ENCODE results near the gene RPP14.

The RPP14 gene

GRCh38 chr3:58305882-58306711 lies at the start of gene RPP14, which contains the start of gene HTD2:
TSS of gene RPP14 (plus strand) at chr3:58306245. CDS start at chr3:58310330, 4,085 bp downstream.
TSS of gene HTD2 (plus strand) at chr3:58306520. CDS start at chr3:58317614, 11,094 bp downstream.
- DNase-seq (ENCODE audit: low read depth, low spot score), result peak; percentile 98
- H3K4me3 ChIP-seq (ENCODE audit: low read depth, low read length), result peak within 1 kb of the TSS; percentile 76
- TF ChIP-seq CTCF (IDR thresholded peaks at IDR 0.05; ENCODE audit: low read depth, low read length), result peak; percentile 98
- in situ Hi-C loops (cut with HindIII; ENCODE audit: low sequenced_read_pairs), result no loop called here

GRCh38 chr3:58256511-58256910 lies 49.5 kb upstream of the RPP14 start:
- no peak for TF ChIP-seq CTCF (IDR thresholded peaks at IDR 0.05; ENCODE audit: low read depth, low read length)
- H3K4me3 ChIP-seq (ENCODE audit: low read depth, low read length), result no peak overlapping the region
- DNase-seq (ENCODE audit: low read depth, low spot score), result no peak

GRCh38 chr3:58258392-58259055 lies 47.5 kb upstream of the RPP14 start:
- no peak overlapping the region for H3K4me3 ChIP-seq (ENCODE audit: low read depth, low read length)

More at GRCh38 chr3:58256511-58256910, 49.5 kb upstream of the RPP14 start:
- in situ Hi-C loops (cut with HindIII; ENCODE audit: low sequenced_read_pairs), result no loop called here

GRCh38 chr3:58260261-58260731 lies 45.7 kb upstream of the RPP14 start:
- no peak overlapping the region for H3K4me3 ChIP-seq (ENCODE audit: low read depth, low read length)
- DNase-seq (ENCODE audit: low read depth, low spot score), result peak; percentile 84
- TF ChIP-seq CTCF (IDR thresholded peaks at IDR 0.05; ENCODE audit: low read depth, low read length), result no peak
- in situ Hi-C loops (cut with HindIII; ENCODE audit: low sequenced_read_pairs), result no loop called here

More at GRCh38 chr3:58258392-58259055, 47.5 kb upstream of the RPP14 start:
- DNase-seq (ENCODE audit: low read depth, low spot score), result no peak
- in situ Hi-C loops (cut with HindIII; ENCODE audit: low sequenced_read_pairs), result no loop called here
- TF ChIP-seq CTCF (IDR thresholded peaks at IDR 0.05; ENCODE audit: low read depth, low read length), result no peak

- DNase-seq (ENCODE audit: low read depth, low spot score), result peak; percentile 76
- no peak for TF ChIP-seq CTCF (IDR thresholded peaks at IDR 0.05; ENCODE audit: low read depth, low read length)
- no peak overlapping the region for H3K4me3 ChIP-seq (ENCODE audit: low read depth, low read length)
- in situ Hi-C loops (cut with HindIII; ENCODE audit: low sequenced_read_pairs), result no loop called here
Measured at GRCh38 chr3:58260733-58261132, 45.3 kb upstream of the RPP14 start.

GRCh38 chr3:58261954-58262666 lies 43.9 kb upstream of the RPP14 start:
- TF ChIP-seq CTCF (IDR thresholded peaks at IDR 0.05; ENCODE audit: low read depth, low read length), result no peak

More at GRCh38 chr3:58261954-58262666, 43.9 kb upstream of the RPP14 start:
- DNase-seq (ENCODE audit: low read depth, low spot score), result no peak
- in situ Hi-C loops (cut with HindIII; ENCODE audit: low sequenced_read_pairs), result no loop called here
- H3K4me3 ChIP-seq (ENCODE audit: low read depth, low read length), result no peak overlapping the region

Measured in astrocyte of the spinal cord (primary cell).